Fibroblast of the aortic adventitia (primary cell): ENCODE data around the gene HNMT. TPM values are rescaled to one million over a fixed set of nuclear protein-coding genes. Genes with fewer than 3 reads are reported as not detected.
"Not testable (repeated sequence)": the region's sequence is repeated elsewhere in the genome, so short reads cannot be mapped to it uniquely, and the experiment has no call there.

ENCODE experiments used
- DNase-seq: peaks from one replicate; pipeline ENCODE4 v3.0.0-alpha.2; 2010; ENCODE audit warnings: low read depth
- H3K4me3 ChIP-seq: 2 replicates; pipeline ENCODE4 v1.5.1; 2011; ENCODE audit warnings: low read depth, mild to moderate bottlenecking, control low read depth, low read length, moderate library complexity
- total RNA-seq: library from RNA; depleted of rRNA; stranded (reverse); fragments of >200 nt; gene quantifications from 2 replicates; pipeline ENCODE4 v1.2.3, GENCODE V29; 2012; ENCODE audit warnings: low replicate concordance
- TF ChIP-seq, protein P1 (sequence below): IDR thresholded peaks from 2 replicates; pipeline ENCODE4 v1.5.1; 2011; ENCODE audit warnings: mild to moderate bottlenecking, low read length, control low read depth, inconsistent platforms; ENCODE audit not compliant: insufficient read depth

The HNMT gene
- total RNA-seq, result 32.2 and 47.8 TPM in 2 replicates

DNA sequence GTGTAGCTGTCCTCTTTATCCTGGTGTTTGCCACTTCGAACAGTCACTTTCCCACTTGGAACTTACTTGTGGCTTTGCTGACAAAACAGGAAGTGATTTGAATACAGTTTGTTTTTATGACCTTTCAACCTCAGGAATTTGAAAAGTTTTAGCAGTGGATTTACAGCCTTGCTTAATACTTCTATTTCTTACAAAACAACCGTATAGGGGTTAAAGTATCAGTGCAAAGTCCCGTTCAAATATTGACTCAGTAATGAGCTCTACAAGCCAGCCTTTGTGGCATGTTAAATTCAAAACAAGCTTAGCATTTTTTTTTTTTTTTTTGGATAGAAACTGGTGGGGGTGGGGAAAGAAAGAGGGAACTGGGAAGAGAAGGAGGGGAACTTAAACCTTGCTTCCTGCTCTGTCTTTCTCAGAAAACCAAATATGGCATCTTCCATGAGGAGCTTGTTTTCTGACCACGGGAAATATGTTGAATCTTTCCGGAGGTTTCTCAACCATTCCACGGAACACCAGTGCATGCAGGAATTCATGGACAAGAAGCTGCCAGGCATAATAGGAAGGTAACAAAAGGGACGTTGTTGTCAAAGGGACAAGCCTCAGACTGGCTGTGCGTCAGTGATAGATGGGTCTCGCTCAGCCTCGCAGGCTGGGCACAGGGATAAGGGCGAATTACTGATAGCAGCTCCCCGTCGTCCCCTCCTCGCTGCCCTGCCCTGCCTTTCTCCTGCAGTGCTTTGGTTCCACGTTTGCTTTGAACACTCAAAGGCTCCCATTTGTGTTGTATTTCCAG lies at the start of gene HNMT:
Gene HNMT (plus strand): TSS at position 408 of the 793 bp plus-strand sequence. CDS start 19 bp downstream, at position 427.
- TF ChIP-seq, protein P1, sequence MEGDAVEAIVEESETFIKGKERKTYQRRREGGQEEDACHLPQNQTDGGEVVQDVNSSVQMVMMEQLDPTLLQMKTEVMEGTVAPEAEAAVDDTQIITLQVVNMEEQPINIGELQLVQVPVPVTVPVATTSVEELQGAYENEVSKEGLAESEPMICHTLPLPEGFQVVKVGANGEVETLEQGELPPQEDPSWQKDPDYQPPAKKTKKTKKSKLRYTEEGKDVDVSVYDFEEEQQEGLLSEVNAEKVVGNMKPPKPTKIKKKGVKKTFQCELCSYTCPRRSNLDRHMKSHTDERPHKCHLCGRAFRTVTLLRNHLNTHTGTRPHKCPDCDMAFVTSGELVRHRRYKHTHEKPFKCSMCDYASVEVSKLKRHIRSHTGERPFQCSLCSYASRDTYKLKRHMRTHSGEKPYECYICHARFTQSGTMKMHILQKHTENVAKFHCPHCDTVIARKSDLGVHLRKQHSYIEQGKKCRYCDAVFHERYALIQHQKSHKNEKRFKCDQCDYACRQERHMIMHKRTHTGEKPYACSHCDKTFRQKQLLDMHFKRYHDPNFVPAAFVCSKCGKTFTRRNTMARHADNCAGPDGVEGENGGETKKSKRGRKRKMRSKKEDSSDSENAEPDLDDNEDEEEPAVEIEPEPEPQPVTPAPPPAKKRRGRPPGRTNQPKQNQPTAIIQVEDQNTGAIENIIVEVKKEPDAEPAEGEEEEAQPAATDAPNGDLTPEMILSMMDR, result no peak
- H3K4me3 ChIP-seq, result peak within 1 kb of the TSS; percentile 62
- DNase-seq, result peak; percentile 64

DNA sequence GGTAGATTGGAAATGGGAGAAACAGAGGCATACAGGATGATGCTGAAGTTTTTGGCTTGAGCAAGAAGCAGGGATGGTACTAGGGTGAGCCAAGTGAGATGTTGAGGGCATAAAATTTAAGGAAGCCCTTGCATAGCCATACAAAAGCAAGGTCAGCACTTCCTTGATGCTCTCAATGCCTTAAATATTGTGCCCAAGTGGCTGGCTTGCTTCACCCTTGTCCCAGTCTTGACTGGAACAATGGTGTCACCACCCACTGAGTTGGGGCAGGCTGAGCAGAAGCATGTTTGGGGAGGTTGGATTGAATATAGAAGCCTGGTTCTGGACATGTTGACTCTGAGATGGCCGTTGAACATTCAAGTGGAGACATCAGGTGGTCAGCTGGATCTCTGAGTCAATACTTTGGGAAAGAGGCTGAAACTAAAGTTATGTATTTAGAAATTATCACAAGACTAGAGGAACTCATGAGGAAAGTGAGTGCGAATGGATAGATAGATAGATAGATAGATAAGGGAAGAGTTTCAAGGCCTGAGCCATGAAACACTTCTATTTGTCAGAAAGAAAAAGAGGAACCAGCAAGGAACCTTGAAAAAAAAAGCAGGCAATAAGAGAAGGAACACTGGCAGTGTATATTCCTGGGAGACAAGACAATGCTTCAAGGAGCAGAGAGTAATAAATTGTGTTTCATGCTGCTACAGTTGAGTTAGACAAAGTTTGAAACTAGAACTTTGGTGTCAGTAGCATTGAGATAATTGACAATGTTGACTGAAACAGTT lies 43.0 kb upstream of the HNMT start:
- H3K4me3 ChIP-seq, result no peak overlapping the region
- no peak for DNase-seq
- TF ChIP-seq, protein P1, result no peak

DNA sequence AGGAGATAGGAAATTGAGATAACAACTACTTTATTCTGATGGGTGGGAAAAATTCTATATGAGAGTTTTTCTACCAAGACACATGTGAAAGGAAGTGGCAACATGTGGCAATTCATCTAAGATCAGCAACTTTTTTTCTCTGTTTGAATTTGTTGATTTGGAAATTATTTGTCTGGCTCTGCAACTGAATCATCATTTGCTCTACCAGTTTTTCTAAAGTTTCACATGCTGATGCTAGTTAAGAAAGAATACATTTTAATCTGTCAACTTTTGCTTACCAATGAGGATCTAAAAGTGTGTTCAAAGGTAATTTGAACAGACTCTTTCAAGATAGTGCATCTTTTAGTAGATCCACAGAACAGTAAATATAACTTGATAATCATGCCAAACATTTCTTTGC lies 42.1 kb upstream of the HNMT start:
- H3K4me3 ChIP-seq, DNase-seq: not testable (repeated sequence)

- TF ChIP-seq, protein P1, result no peak
- peak; percentile 25 for DNase-seq
Measured at GRCh38 chr2:137924019-137924418, 40.3 kb upstream of the HNMT start.

DNA sequence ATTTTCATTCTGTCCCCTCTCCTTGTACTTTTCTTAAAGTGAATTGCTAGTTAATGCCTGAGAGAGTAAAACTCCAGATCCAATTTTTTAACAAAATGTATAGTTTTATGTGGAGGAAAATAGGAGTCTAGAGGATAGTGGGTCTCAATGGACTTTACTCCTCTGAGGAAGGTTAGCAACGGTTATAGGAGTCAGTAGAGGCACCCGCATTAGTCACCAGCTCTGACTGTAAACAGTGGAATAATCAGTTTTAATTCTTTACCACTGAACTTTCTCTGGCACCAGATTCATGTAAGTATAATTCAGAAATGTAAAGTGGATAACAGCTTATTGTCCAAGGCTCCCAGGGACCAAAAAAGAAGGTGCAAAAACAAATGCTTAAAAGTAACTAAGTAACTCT lies 38.7 kb upstream of the HNMT start:
- TF ChIP-seq, protein P1, result no peak
- DNase-seq, result no peak
- H3K4me3 ChIP-seq, result no peak overlapping the region

More at GRCh38 chr2:137924019-137924418, 40.3 kb upstream of the HNMT start:
- no peak overlapping the region for H3K4me3 ChIP-seq

- TF ChIP-seq, protein P1, result no peak
- no peak for DNase-seq
- no peak overlapping the region for H3K4me3 ChIP-seq
Measured at GRCh38 chr2:137927846-137928245, 36.4 kb upstream of the HNMT start.
